DND-41 (cell line): ENCODE measurements around the gene ASXL2.

Experiments used
- CTCF ChIP-seq: IDR thresholded peaks from 2 replicates; pipeline ENCODE4 v1.5.1; 2012; ENCODE audit warnings: borderline replicate concordance, low read length, moderate library complexity, mild to moderate bottlenecking; ENCODE audit not compliant: poor library complexity, severe bottlenecking; ENCODE audit errors: extremely low read depth
- EZH2 ChIP-seq: IDR thresholded peaks from 3 replicates; pipeline ENCODE4 v1.6.1; 2012; ENCODE audit warnings: borderline replicate concordance, low read depth, mild to moderate bottlenecking, moderate library complexity, low read length, inconsistent platforms; ENCODE audit not compliant: severe bottlenecking

GRCh38 chr2:25817006-25817405 is 61.3 kb downstream of the ASXL2 start:
- TF ChIP-seq CTCF (no peak), EZH2 (no peak)
